Measurements from ENCODE around the gene GPR21.

The GPR21 gene

DNA sequence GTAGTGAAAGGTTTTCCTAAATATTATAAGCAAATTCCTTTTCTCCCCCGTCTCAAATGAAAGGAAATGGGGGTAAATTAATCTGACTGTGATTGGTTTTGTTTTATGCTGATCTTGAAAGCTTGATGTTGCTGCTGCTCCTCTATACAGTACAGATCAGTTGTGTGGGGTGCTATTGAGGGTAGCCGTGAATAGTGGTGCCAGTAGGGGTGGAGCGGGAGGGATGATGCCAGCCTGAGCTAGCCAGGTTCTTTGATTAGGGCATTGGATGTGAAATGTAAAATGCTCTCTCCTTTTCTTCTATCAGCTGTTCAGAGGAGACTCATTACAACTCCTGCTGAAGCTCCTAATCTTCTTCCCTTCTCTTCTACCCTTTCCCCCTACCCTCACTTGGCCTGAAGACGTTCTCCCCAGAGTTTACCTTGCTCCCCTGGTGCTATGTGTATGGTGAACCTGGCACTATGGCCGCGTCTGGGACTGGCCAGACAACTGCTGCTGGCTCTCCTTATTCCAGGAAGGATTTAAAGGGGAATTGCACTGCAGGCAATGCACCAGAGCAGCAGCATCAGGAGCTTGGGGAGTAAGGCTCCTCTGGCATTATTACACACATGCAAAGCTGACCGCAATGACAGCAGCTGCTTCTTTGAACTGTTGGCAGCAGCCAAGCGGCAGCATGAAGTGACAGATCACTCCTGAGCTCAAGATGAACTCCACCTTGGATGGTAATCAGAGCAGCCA is 566 bp downstream of the GPR21 start:
- no peak for DNase-seq (ENCODE audit: low read depth, low spot score)

GRCh38 chr9:123034881-123035510 is 1.5 kb downstream of the GPR21 start:
- no peak for DNase-seq (ENCODE audit: low read depth, low spot score)

- DNase-seq (ENCODE audit: low read depth, low spot score) = no peak
These were observed 2.3 kb downstream of the GPR21 start for GRCh38 chr9:123035791-123036190.

GRCh38 chr9:123036893-123037545 is 3.6 kb downstream of the GPR21 start:
- no peak for DNase-seq (ENCODE audit: low read depth, low spot score)

- no peak for DNase-seq (ENCODE audit: low read depth, low spot score)
These were observed 6.3 kb downstream of the GPR21 start for GRCh38 chr9:123039617-123040219.

DNA sequence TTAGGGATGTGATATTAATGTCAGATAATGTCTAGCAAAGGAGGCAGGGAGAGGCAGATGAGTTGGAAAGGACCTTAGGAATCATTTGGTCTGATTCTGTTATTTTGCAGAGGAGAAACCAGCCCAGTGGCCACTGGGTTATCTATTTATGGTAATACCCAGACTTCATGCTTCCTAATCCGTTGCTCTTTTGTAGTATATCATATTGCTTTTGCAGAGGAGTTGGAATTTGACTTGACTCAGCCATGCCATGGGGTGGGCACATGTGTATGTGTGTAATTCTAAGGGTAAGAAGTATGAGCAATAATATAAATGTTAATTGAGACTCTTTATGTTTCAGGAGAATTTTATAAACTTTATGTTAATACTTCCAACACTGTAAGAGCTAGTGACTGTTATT is 7.3 kb downstream of the GPR21 start:
- no peak for DNase-seq (ENCODE audit: low read depth, low spot score)

DNA sequence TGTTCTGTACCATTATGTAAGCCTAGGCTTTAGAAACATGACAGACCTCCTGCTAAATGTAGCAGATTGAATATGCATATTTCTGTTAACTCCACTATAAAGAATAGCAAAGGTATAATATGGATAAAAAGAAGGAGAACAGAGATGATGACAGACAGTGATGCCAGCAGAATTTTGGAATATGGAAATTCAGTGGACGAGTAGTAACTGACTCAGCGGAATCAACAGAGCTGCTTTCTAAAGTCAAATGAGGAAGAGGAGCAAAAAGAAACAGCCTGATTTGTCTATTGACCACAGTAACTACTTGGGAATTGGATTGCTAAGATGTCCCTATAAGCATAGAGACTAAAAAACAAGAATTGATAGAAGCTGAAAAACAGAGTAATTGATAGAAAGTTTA is 8.0 kb downstream of the GPR21 start:
- DNase-seq (ENCODE audit: low read depth, low spot score) = no peak

DNA sequence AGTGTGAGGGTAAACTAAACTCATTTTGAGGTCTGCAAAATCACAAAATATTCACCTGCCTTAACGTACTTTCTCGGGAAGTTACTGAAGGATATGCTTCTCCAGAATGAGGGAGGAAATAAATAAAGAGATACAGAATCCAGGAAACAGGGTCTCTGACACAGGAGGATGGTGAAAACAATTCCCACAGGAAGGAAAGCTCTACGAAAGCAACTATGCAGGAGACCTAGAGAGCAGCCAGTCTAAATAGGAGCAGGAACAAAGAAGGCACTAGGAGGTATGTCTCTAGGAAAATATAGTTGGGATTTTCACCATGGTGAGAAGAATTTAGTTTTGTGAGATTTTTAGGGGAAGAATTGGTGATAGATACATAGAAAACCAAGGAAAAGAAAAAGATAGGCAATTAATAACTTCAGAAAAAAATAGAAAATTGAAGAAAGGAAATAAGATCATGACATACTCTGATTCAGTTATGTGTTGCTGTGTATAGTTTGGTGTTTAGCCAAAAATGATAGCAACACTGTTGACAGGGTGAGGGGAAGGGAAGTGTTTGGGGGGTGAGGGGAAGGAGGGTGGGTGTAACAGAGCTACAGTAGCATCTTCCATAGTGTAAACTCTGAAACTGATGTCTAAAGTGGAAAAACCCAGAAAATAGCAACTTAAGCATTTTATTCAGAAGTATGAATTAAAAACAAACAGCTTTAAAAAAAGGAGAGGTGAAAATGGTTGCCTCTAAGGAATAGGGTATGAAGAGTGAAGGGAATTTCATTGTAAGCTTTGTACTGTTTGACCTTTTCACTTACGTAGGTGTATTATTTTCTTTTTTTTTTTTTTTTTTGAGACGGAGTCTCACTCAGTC is 9.8 kb downstream of the GPR21 start:
- DNase-seq (ENCODE audit: low read depth, low spot score) = no peak

- no peak for DNase-seq (ENCODE audit: low read depth, low spot score)
These were observed 11.1 kb downstream of the GPR21 start for GRCh38 chr9:123044586-123044985.

DNA sequence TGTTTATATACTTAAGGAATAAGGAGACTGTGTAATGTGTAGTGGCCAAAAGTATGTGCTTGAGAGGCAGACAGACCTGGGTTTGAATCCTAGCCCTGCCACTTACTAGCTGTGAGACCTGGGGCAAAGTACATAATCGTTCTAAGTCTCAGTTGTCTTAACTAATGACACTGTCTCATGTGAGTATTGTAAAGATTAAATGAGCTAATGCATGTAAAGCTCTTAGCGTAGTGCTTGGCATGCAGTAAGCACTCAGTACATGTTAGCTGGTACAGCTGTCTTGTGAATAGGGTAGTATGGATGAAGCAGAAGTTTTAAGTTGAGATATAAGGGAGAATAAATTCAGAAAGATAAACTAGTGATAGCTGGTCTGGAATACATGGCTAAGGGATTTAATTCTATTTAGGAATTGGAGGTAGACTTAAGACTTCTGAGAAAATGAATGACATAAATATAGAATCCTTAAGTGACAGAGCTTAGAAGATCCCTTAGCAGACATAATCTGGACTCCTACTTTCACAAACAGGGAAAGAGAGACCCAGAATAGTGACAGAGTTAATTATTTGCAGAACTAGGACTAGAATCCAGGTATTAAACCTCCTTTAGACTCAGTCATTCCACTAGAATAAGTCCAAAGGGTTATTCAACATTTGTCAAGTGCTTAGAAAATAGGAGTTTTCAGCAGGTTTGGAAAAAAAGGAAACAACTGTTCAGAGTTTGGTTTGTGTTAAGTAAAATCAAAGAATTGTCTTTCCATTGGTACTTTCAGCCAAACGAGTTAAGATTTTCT is 13.1 kb downstream of the GPR21 start:
- no peak for DNase-seq (ENCODE audit: low read depth, low spot score)

- DNase-seq (ENCODE audit: low read depth, low spot score) = no peak
These were observed 15.3 kb downstream of the GPR21 start for GRCh38 chr9:123048748-123049147.

DNA sequence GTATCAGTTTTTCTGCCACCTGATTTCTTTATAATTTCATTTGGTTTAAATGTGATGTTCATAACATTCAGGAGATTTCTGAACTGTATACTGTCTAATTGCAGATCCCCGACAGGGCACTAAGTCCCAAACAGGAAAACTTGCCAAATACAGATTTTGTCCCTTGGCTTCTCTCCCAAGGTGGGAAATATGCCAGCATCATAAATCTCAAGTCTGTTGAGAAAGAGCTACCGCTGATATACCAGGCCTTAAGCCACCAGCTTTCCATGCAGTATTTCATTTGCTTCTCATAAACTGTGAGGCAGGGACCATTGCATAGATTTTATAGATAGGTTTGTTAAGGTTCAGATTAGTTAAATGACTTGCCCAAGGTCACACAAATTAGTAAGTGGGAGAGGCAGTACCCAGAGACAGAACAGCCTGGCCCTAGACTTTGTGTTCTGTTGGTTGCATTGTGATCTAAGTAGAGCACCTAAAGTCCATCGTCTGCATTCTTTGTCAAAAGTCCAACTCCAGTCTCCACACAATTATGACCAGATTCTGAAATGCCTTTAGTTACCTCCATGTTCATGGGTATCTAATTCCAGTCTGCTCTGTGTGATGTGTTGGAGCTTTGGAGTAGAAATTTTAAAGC is 16.2 kb downstream of the GPR21 start:
- DNase-seq (ENCODE audit: low read depth, low spot score) = no peak

DNA sequence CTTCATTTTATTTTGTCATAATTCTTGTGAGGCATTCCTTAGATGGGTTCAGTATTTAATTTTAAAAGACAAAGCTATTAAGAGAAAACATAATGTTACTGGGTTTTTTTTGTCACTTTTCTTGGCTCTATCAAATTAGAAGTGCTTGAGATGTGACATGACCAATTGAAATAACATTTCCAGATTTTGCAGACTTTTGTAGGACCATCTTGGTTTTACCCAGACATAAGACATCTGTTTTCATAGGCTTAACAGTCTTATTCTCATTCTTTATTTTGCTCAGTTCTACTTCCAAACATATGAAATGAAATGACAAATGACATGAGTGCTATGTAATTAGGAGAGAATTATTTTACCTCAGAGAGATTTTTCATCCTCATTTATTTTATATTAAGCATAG is 19.6 kb downstream of the GPR21 start:
- DNase-seq (ENCODE audit: low read depth, low spot score) = no peak

DNA sequence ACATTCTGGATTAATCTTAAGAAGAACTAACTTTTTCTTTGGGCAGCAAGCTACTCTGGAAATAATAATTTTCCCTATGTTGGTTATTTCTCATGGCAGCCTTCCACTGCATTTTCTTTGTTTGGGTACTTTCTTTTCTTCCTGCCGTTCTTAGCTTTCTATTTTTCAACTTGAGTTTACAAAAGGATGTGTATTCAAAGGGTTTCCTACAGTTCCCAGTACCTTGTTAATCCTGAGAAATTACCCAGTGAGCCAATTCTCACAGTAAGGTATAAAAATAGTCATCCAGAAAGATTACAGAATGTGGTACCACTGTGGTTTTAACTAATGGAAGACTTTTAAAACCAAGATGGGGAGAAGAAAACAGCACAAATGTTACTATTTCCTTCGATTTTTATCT is 20.2 kb downstream of the GPR21 start:
- no peak for DNase-seq (ENCODE audit: low read depth, low spot score)

GRCh38 chr9:123058834-123059233 is 25.4 kb downstream of the GPR21 start:
- no peak for DNase-seq (ENCODE audit: low read depth, low spot score)

- DNase-seq (ENCODE audit: low read depth, low spot score) = no peak
These were observed 26.2 kb downstream of the GPR21 start for GRCh38 chr9:123059472-123060220.

DNA sequence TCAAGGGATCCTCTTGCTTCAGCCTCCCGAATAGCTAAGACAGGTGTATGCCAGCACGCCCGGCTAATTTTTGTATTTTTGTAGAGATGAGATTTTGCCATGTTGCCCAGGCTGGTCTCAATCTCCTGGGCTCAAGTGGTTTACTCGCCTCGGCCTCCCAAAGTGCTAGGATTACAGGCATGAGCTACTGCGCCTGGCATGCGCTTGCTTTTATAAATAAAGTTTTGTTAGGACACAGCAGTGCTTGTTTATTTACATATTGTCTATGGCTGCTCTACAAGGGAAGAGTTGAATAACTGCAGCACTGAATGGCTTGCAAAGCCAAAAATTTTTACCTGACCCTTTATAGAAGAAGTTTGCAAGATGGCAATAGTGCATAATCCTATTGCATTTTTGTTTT is 27.7 kb downstream of the GPR21 start:
- DNase-seq (ENCODE audit: low read depth, low spot score) = no peak

GRCh38 chr9:123062351-123063176 is 29.1 kb downstream of the GPR21 start:
- DNase-seq (ENCODE audit: low read depth, low spot score) = no peak

DNA sequence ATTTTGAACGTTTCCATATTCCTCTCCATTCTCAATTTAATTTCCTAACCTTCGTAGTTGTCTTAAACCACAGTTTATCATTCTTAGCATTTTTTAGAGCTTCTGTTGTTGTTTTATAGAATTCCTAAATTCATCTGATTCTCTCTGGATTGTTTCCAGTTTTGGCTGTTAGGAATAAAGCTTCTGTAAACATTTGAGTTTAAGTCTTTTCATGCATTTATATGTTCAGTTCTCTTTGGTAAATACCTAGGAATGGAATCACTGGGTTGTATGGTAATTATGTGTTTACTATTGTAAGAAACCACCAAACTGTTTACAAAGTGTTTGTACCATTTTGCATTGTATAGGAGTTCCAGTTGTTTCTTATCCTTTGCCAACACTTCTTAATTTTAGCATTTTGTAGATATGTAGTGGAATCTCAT is 29.7 kb downstream of the GPR21 start:
- no peak for DNase-seq (ENCODE audit: low read depth, low spot score)
